HG03342 (cell line): ENCODE results near the gene S100A1.

Experiments used
- ATAC-seq: cut with Tn5 transposase; IDR thresholded peaks from one replicate; pipeline ENCODE4 v1.9.1; 2021; ENCODE audit warnings: mild to moderate bottlenecking, moderate library complexity; ENCODE audit not compliant: unreplicated experiment

The S100A1 gene

GRCh38 chr1:153609585-153609907 is 18.7 kb upstream of the S100A1 start:
- no peak for ATAC-seq

DNA sequence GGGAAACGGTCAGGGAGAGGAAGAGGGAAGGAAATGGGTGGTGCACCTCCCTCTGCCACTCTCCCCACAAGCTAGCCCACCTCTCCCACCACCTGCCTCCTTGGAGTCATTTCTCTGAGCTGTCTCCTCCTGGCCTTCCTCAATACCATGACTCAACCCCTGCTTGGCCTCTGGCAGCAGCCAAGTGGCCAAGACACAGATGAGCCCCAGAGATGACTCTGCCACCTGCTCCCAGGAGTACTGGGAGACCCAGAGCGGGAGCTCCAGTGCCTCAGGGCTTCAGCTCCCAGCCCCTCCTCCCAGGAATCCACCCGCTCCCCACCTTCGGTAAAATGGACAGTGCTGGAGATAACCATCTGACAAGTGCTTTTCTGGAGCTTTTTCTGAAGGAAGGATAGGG is 17.9 kb upstream of the S100A1 start:
- ATAC-seq, result no peak

DNA sequence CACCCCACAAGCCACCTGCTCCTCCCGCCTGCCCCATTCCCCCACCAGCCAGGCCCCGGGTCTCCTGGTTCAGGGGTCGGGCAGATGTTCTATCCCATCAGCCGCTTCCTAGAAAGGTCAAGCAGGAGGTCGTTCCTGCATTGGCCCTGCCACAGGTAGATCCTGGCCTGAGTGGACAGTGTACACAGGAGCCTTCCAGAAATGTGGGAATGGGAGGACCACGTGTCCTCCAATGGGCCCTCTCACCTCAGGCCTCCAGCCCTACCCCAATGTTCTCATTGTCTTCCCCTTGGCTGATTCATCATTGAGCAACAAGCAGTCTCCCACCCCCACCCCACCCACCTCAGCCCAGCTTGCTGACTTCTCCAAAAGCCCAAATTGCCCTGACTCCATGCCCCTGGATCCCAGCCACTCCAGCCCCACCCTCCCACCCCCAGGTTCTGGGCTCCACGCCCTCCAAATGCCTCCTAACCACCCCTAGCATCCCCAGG is 17.4 kb upstream of the S100A1 start:
- ATAC-seq, result no peak

GRCh38 chr1:153611356-153611755 is 16.9 kb upstream of the S100A1 start:
- no peak for ATAC-seq

- ATAC-seq, result no peak
These were observed 16.0 kb upstream of the S100A1 start for GRCh38 chr1:153612111-153612754.

- no peak for ATAC-seq
These were observed 15.4 kb upstream of the S100A1 start, which contains the start of gene S100A16 for GRCh38 chr1:153612755-153613331. TSS of gene S100A16 (minus strand) at chr1:153613137. CDS start at chr1:153608151, 4,986 bp downstream.

GRCh38 chr1:153613406-153613805 is 14.8 kb upstream of the S100A1 start:
- ATAC-seq, result no peak

DNA sequence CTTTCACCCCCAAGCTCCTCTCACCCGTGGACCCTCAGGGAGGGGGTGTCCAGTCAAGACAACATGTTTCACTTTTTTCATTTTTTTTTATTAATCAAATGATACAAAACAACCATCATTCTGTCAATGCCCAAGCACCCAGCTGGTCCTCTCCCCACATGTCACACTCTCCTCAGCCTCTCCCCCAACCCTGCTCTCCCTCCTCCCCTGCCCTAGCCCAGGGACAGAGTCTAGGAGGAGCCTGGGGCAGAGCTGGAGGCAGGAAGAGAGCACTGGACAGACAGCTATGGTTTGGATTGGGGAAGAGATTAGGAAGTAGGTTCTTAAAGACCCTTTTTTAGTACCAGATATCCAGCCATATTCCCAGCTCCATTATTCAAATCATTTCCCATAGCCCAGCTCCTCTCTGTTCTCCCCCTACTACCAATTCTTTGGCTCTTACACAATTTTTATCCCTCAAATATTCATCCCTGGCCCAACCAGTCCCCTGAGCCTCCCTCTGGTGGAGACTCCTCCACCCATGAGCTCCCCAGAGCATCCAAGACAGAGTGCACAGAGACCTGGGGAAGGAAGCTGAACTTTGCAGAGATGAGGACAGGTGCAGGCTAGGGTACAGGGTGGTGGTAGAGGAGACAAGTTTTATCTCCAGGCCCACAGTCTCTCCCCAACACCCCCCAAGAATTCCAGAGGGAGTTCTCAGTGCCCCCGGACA is 13.9 kb upstream of the S100A1 start:
- ATAC-seq, result no peak

- ATAC-seq, result no peak
These were observed 13.3 kb upstream of the S100A1 start for GRCh38 chr1:153614906-153615305.

- ATAC-seq, result no peak
These were observed 12.8 kb upstream of the S100A1 start for GRCh38 chr1:153615406-153615805.

DNA sequence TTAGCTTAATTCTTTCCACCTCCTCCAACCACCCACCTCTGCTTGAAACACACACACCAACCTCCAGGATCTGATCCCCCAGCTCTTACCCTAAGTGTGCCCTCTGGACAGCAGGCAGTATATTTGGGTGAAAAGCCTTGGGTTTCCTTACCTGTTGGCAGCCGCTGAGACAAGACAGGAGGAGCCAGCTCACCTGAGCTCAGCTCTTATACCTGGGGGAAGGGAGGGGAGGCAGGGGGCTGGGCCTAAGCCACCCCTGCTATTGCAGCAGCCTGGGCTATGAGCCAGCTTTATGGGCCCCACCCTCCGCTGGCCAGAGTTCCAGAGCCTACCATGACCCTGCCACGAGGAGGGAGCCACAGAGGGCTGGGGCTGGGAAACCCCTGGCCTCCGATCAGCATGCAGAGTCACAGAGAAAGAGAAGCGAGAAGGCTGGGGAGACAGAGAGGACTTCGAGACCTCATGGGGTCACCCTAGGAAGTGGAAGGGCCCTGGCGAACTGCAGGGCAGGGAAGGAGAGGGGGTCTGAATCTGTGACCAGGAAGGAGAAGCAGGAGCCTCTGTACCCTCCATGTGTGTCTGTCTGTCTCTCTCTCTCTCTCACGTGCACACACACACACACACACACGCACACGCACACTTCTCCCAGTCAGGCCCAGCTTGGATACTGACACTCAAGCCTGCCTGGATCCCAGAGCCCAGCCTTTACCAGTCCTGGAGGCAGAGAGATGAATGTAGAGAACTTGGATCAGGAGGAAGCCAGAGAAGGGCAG is 11.9 kb upstream of the S100A1 start, which contains the start of gene S100A14:
Gene S100A14 (minus strand): TSS at position 182 of the 773 bp plus-strand sequence. CDS start 467 bp downstream, outside the sequence.
- no peak for ATAC-seq

DNA sequence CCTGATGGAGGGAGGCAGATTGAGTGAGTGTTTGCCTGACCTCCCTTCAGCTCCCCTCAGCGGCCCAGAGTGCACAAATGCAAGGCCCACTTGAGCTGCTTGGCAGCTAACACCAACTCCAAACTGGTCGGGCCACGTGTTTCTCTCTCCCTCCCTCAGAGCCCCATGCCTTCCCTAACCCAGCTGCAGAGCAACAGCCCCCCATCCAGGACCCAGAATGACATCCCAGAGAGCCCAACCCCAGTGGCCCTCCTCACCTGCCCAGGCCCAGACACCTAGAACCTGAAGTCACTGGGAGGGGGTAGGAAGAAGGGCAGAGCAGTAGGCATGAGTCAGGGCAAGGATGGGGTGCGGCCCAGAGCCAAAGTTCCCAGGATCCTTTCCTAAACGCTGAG is 11.3 kb upstream of the S100A1 start:
- ATAC-seq, result no peak

- peak; percentile 68 for ATAC-seq
These were observed 10.6 kb upstream of the S100A1 start for GRCh38 chr1:153617663-153618062.

- ATAC-seq, result no peak
These were observed 9.1 kb upstream of the S100A1 start for GRCh38 chr1:153619171-153619570.

DNA sequence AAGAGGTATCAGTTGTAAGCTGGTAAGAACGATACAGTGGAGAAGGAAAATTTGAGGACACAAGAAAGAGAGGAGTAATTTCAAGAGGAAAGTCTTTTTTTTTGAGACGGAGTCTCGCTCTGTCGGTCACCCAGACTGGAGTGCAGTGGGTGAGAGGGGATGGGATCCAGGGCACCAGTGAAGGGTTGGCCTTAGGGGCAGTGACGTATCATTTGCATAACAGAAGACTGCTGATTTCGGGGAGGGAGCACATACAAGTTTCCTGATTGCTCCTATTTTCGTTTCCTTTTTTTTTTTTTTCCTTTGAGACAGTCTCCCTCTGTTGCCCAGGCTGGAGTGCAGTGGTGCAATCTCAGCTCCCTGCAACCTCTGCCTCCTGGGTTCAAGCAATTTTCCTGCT is 5.1 kb upstream of the S100A1 start:
- ATAC-seq, result no peak

GRCh38 chr1:153624965-153625611 is 3.1 kb upstream of the S100A1 start:
- ATAC-seq, result no peak

DNA sequence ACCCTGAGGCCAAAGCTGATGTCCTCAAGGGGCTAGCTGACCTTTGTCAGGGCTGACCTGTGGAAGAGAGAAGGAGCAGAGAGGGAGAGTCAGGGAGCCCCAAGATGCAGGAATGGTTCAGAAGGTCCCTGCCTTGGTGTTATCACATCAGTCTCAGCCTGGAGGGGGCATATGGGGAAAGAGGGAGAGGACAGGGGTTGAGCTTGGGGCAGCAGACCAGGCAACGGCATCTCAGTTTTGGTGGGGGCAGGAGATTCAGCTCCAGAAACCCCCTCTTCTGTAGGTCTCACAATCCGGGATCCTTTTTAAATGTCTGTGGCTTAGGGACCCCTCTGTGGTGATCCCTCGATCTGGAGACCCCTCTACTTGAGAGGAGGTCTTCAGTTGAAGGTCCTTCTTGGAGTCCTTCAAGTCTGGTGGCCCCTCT is 1.7 kb upstream of the S100A1 start:
- no peak for ATAC-seq

- no peak for ATAC-seq
These were observed 1.1 kb upstream of the S100A1 start, which contains the start of gene S100A13 for GRCh38 chr1:153626904-153627714. TSS of gene S100A13 (minus strand) at chr1:153627505. CDS start at chr1:153626472, 1,033 bp downstream.

DNA sequence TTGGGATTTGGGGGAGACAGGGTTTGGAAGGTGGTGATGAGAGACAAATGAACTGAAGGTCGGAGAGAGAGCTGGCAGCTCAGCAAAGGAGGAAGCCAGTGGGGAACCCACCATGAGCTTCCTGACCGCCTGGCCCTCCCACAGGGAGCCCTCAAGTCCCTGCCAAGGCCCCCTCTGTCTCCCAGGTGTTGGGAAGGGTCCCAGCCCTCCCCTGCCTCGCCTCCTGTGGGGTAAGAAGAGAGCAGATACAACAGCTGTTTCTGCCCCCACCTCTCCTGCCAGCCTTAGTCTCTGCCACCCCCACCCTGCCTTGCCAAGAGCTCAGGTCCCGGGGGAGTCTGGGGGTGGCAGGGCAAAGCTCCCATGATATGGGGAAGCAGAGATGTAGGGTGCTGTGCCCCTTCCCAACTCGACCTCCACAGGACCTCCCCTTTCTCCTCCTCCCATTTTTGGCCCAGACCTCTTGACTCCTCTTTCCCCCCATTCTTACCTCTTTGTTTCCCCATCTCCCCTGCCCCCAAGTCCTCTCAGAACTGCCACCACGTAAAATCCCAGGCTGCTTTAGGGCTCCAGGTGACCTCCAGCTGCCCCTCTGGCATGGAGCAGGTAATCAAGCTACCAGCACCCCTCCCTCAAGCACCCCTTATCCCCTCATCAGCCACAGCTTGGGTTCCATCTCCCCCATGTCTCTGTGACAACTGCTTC is 556 bp downstream of the S100A1 start:
- no peak for ATAC-seq
